H1 (cell line): ENCODE results near the gene PTPRE. TPM values are rescaled to one million over a fixed set of nuclear protein-coding genes. Genes with fewer than 3 reads are reported as not detected.

Source experiments
- CTCF ChIA-PET: fragments of 300-600 bp; sonication (Branson Sonifier 250); formaldehyde crosslinking; loops from one replicate; lab custom pipeline; 2021; ENCODE audit not compliant: partially characterized antibody; lab: Charles Lee
- POLR2A ChIA-PET: fragments of 300-600 bp; sonication (Branson Sonifier 250); formaldehyde crosslinking; loops from one replicate; lab custom pipeline; 2021; ENCODE audit warnings: inconsistent platforms; ENCODE audit not compliant: partially characterized antibody; lab: Charles Lee
- DNase-seq, 2 experiments: peaks; one replicate each; pipeline versions ENCODE4 v3.0.0 to v3.0.0-alpha.2; 2010 to 2022; ENCODE audit warnings: low spot score in 2 of 2, low read depth in 1 of 2, mixed read lengths in 1 of 2
- FAIRE-seq: peaks from 2 replicates; lab custom pipeline; 2011; peaks lifted over from hg19 to GRCh38; lab: Jason Lieb, UNC
- H2AFZ ChIP-seq: 2 replicates; pipeline ENCODE4 v1.8.1; 2012; ENCODE audit warnings: low read length, inconsistent platforms
- H2AK5ac ChIP-seq: 2 replicates; pipeline ENCODE4 v1.6.1; 2013; ENCODE audit warnings: low read depth, low read length
- H2BK120ac ChIP-seq: replicated peaks from 2 replicates; pipeline ENCODE3; 2013; ENCODE audit warnings: low read depth, low read length, inconsistent platforms
- H2BK12ac ChIP-seq: 2 replicates; pipeline ENCODE4 v1.6.1; 2013; ENCODE audit warnings: low read depth, low read length
- H2BK15ac ChIP-seq: 2 replicates; pipeline ENCODE4 v1.6.1; 2013; ENCODE audit warnings: low read length
- H2BK20ac ChIP-seq: 2 replicates; pipeline ENCODE4 v1.6.1; 2013; ENCODE audit warnings: low read length
- H2BK5ac ChIP-seq: 2 replicates; pipeline ENCODE4 v1.6.1; 2013; ENCODE audit warnings: low read depth, low read length
- H3K14ac ChIP-seq: 2 replicates; pipeline ENCODE4 v1.6.1; 2013; ENCODE audit warnings: inconsistent platforms; ENCODE audit not compliant: insufficient read length
- H3K18ac ChIP-seq: 2 replicates; pipeline ENCODE4 v1.6.1; 2013; ENCODE audit warnings: low read length; ENCODE audit errors: extremely low read depth
- H3K23ac ChIP-seq: 2 replicates; pipeline ENCODE4 v1.6.1; 2013; ENCODE audit warnings: inconsistent platforms; ENCODE audit not compliant: insufficient read length
- H3K23me2 ChIP-seq: 2 replicates; pipeline ENCODE4 v1.6.1; 2013; ENCODE audit warnings: low read depth, low read length
- H3K27ac ChIP-seq: 2 replicates; pipeline ENCODE4 v1.6.1; 2011; ENCODE audit warnings: low read depth, low read length, inconsistent platforms
- H3K27me3 ChIP-seq, 4 experiments: replicated peaks in 1 of 4; 1 replicate in 1 of 4; 2 replicates in 3 of 4; pipeline versions ENCODE4 v1.6.1 to v1.8.1; 2011 to 2013; ENCODE audit warnings: low read length in 3 of 4, mild to moderate bottlenecking in 3 of 4, inconsistent platforms in 2 of 4, mixed read lengths in 2 of 4, moderate library complexity in 1 of 4; ENCODE audit not compliant: control insufficient read depth in 3 of 4, insufficient read depth in 3 of 4; ENCODE audit errors: extremely low read depth in 1 of 4
- H3K36me3 ChIP-seq, 4 experiments: 2 replicates each; pipeline versions ENCODE4 v1.6.1 to v1.8.1; 2011 to 2013; ENCODE audit warnings: mild to moderate bottlenecking in 4 of 4, low read length in 3 of 4, moderate library complexity in 2 of 4, control low read depth in 1 of 4, inconsistent platforms in 1 of 4; ENCODE audit not compliant: insufficient read depth in 4 of 4, control insufficient read depth in 2 of 4
- H3K4ac ChIP-seq: replicated peaks from 2 replicates; pipeline ENCODE3; 2013; ENCODE audit warnings: low read length, low read depth, mixed read lengths, inconsistent platforms; ENCODE audit not compliant: insufficient read length
- H3K4me1 ChIP-seq, 4 experiments: replicated peaks in 1 of 4; 1 replicate in 1 of 4; 2 replicates in 3 of 4; pipeline versions ENCODE4 v1.6.1 to v1.8.1; 2011 to 2013; ENCODE audit warnings: low read length in 3 of 4, inconsistent platforms in 2 of 4, mixed read lengths in 1 of 4; ENCODE audit not compliant: insufficient read depth in 4 of 4, control insufficient read depth in 3 of 4
- H3K4me2 ChIP-seq, 2 experiments: 2 replicates each; pipeline versions ENCODE4 v1.6.1 to v1.8.1; 2011 to 2013; ENCODE audit warnings: low read depth in 2 of 2, low read length in 2 of 2, control low read depth in 1 of 2, inconsistent platforms in 1 of 2, mild to moderate bottlenecking in 1 of 2; ENCODE audit not compliant: insufficient read depth in 1 of 2
- H3K4me3 ChIP-seq, 4 experiments: fragments of 200-600, 300-600 bp in 1 of 4; sonication (generic), shearing (Covaris generic), sonication (Bioruptor Twin) in 1 of 4; 2 replicates each; pipeline versions ENCODE4 v1.5.1 to v1.8.1; 2011 to 2016; ENCODE audit warnings: low read length in 4 of 4, low read depth in 3 of 4, control low read depth in 2 of 4, inconsistent platforms in 2 of 4, mild to moderate bottlenecking in 2 of 4, mixed read lengths in 1 of 4, moderate library complexity in 1 of 4; ENCODE audit not compliant: insufficient read depth in 2 of 4; ENCODE audit errors: extremely low read depth in 1 of 4
- H3K56ac ChIP-seq: replicated peaks from 2 replicates; pipeline ENCODE3; 2013; ENCODE audit warnings: low read depth, mild to moderate bottlenecking, mixed read lengths, low read length, inconsistent platforms; ENCODE audit not compliant: insufficient read length
- H3K79me1 ChIP-seq: 2 replicates; pipeline ENCODE4 v1.6.1; 2013; ENCODE audit warnings: low read depth, low read length, control low read depth
- H3K79me2 ChIP-seq, 2 experiments: 2 replicates each; pipeline versions ENCODE4 v1.6.1 to v1.8.1; 2012 to 2013; ENCODE audit warnings: low read length in 2 of 2, mild to moderate bottlenecking in 2 of 2, inconsistent platforms in 1 of 2; ENCODE audit not compliant: insufficient read depth in 2 of 2, control insufficient read depth in 1 of 2
- H3K9ac ChIP-seq, 4 experiments: replicated peaks in 1 of 4; 1 replicate in 1 of 4; 2 replicates in 3 of 4; pipeline versions ENCODE4 v1.6.1 to v1.8.1; 2011 to 2013; ENCODE audit warnings: low read depth in 3 of 4, low read length in 3 of 4, control low read depth in 2 of 4, mild to moderate bottlenecking in 2 of 4, moderate library complexity in 2 of 4, inconsistent platforms in 1 of 4; ENCODE audit errors: extremely low read depth in 1 of 4
- H3K9me3 ChIP-seq, 2 experiments: 2 replicates each; pipeline versions ENCODE4 v1.6.1 to v1.8.1; 2012 to 2013; ENCODE audit warnings: mild to moderate bottlenecking in 2 of 2, moderate library complexity in 2 of 2, control low read depth in 1 of 2, inconsistent platforms in 1 of 2, low read depth in 1 of 2, low read length in 1 of 2, mixed read lengths in 1 of 2; ENCODE audit not compliant: insufficient read depth in 2 of 2
- H4K20me1 ChIP-seq, 2 experiments: replicated peaks in 1 of 2; 2 replicates each; pipeline versions ENCODE3 to v1.8.1; 2011 to 2013; ENCODE audit warnings: inconsistent platforms in 2 of 2, low read length in 2 of 2, mild to moderate bottlenecking in 1 of 2; ENCODE audit not compliant: insufficient read depth in 2 of 2, control insufficient read depth in 1 of 2
- H4K5ac ChIP-seq: 2 replicates; pipeline ENCODE4 v1.6.1; 2013; ENCODE audit warnings: low read length, low read depth, mixed read lengths, inconsistent platforms; ENCODE audit not compliant: insufficient read length
- H4K8ac ChIP-seq: 2 replicates; pipeline ENCODE4 v1.8.0; 2013; ENCODE audit warnings: mild to moderate bottlenecking, moderate library complexity, low read length, inconsistent platforms; ENCODE audit not compliant: insufficient read depth; ENCODE audit errors: extremely low read depth
- H4K91ac ChIP-seq: replicated peaks from 2 replicates; pipeline ENCODE3; 2013; ENCODE audit warnings: low read length, mixed read lengths, inconsistent platforms; ENCODE audit not compliant: insufficient read length
- CHD2 ChIP-seq: IDR thresholded peaks from 2 replicates; pipeline ENCODE4 v1.6.1; 2012; ENCODE audit warnings: low read length, improper control_type of control experiment
- CREB1 ChIP-seq: IDR thresholded peaks from 2 replicates; pipeline ENCODE4 v1.6.1; 2012; ENCODE audit warnings: inconsistent platforms
- FOSL1 ChIP-seq: IDR thresholded peaks from 2 replicates; pipeline ENCODE4 v1.6.1; 2011; ENCODE audit warnings: mild to moderate bottlenecking, low read depth, low read length, moderate library complexity; ENCODE audit not compliant: insufficient read depth
- HDAC6 ChIP-seq: IDR thresholded peaks from one replicate; pipeline ENCODE4 v1.7.1; 2012; ENCODE audit warnings: low read depth, mild to moderate bottlenecking, inconsistent platforms, low read length, moderate library complexity
- POU5F1 ChIP-seq: IDR thresholded peaks from 2 replicates; pipeline ENCODE4 v1.6.1; 2011; ENCODE audit warnings: low read depth, mild to moderate bottlenecking, low read length, moderate library complexity
- RBBP5 ChIP-seq: IDR thresholded peaks from 2 replicates; pipeline ENCODE4 v1.7.1; 2012; ENCODE audit warnings: low read depth, mild to moderate bottlenecking, inconsistent platforms, low read length, moderate library complexity, borderline replicate concordance
- RNF2 ChIP-seq: fragments of 200-900, 300-1000 bp; sonication (generic); IDR thresholded peaks from 2 replicates; pipeline ENCODE4 v1.7.1; 2016; ENCODE audit warnings: borderline replicate concordance, low read depth, mild to moderate bottlenecking, antibody characterized with exemption, low read length; ENCODE audit not compliant: poor library complexity, severe bottlenecking; ENCODE audit errors: missing control alignments
- SP4 ChIP-seq: IDR thresholded peaks from 2 replicates; pipeline ENCODE4 v1.6.1; 2012; ENCODE audit warnings: low read length, inconsistent platforms
- TAF7 ChIP-seq: optimal IDR thresholded peaks from 2 replicates; pipeline ENCODE3; 2011; ENCODE audit warnings: low read depth, mild to moderate bottlenecking, inconsistent platforms, low read length, moderate library complexity, borderline replicate concordance
- TCF12 ChIP-seq: IDR thresholded peaks from 2 replicates; pipeline ENCODE4 v1.6.1; 2011; ENCODE audit warnings: low read depth, mild to moderate bottlenecking, low read length
- WGBS, 2 experiments: shearing (Covaris generic) in 1 of 2; methylation state at CpG; one replicate each; pipeline versions ENCODE4 v1.1.6 to v1.1.7; 2013 to 2015; ENCODE audit warnings: low lambda C conversion rate in 2 of 2, mixed read lengths in 2 of 2, inconsistent platforms in 1 of 2, low coverage in 1 of 2, missing lambda C conversion rate in 1 of 2; ENCODE audit not compliant: insufficient replicate concordance in 2 of 2, insufficient coverage in 1 of 2, insufficient read length in 1 of 2; ENCODE audit errors: extremely low coverage in 1 of 2, missing lambda C conversion rate in 1 of 2; 5-methylcytosine and 5-hydroxymethylcytosine counted together
- polyA plus RNA-seq, 7 experiments: library from polyadenylated mRNA; depleted of rRNA in 3 of 7; stranded (reverse) in 5 of 7; unstranded in 2 of 7; fragments of >200 nt in 5 of 7; fragments of 200-250 nt in 2 of 7; gene quantifications; 1 replicate in 5 of 7; 2 replicates in 1 of 7; 4 replicates in 1 of 7; pipeline versions ENCODE4 v1.2.1 to v1.2.3, GENCODE V29; 2011 to 2013; ENCODE audit warnings: missing spikeins in 2 of 7, mixed read lengths in 2 of 7
- total RNA-seq: library from RNA; stranded (reverse); fragmentation: NEBNext Ultra II Directional; extraction: Animal tissue kit (Norgen Biotek cat#: 25700); gene quantifications from 2 replicates; pipeline ENCODE4 v1.2.1, GENCODE V29; 2021
- TF ChIP-seq, protein P1 (sequence below): IDR thresholded peaks from 2 replicates; pipeline ENCODE4 v1.6.1; 2011; ENCODE audit warnings: low read length, improper control_type of control experiment
- TF ChIP-seq, protein P2 (sequence below): IDR thresholded peaks from 2 replicates; pipeline ENCODE4 v1.6.1; 2012; ENCODE audit warnings: low read length, inconsistent platforms

Gene PTPRE
- total and polyA plus RNA-seq, 2 of the 8 experiments (the other 6 are each of a cell fraction or from before 2014, with no cell fraction given): 0.33 to 0.54 TPM

DNA sequence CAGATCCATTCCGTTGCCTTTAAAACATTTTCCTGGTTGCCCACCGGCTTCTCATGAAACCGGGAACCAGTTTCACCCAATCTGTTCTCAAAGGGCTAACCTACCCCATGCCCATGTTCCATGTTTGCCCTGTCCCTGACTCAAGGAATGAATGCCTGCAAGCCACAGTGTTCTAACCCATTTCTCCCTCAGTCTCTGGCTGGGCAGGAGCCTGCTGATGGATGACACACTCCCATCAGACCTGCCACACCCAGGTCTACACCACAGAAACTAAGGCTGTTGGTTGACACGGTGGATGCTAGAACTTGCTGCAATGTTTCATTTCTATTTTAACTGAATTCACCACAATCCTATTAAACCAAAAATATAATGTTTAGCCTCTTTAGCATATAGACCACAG, 29.8 kb upstream of the PTPRE start:
- FAIRE-seq (no peak), DNase-seq (peak in 1 of 2 experiments; percentile 8)
- no peak overlapping the region for H3K9ac ChIP-seq
- no peak overlapping the region for H4K5ac ChIP-seq
- H3K4me1 ChIP-seq: no peaks in the 10 kb centered on the region
- H3K14ac ChIP-seq: no peak overlapping the region
- H2AK5ac ChIP-seq: no peak overlapping the region
- H3K9me3 ChIP-seq: no peaks in the 10 kb centered on the region
- H3K23ac ChIP-seq: no peak overlapping the region
- 91% methylated on average over 4 of the region's 4 CpGs; no CpG with 5 or more reads in 1 of the 2 experiments for WGBS, 2 experiments
- no peaks in the 10 kb centered on the region for H4K20me1 ChIP-seq
- no peak overlapping the region for H3K4me3 ChIP-seq
- no peaks in the 10 kb centered on the region for H3K79me2 ChIP-seq
- no peak overlapping the region for H4K91ac ChIP-seq
- no peak overlapping the region for H3K56ac ChIP-seq
- ChIA-PET POLR2A (no interaction called here), CTCF (no interaction called here)
- no peaks in the 10 kb centered on the region for H3K23me2 ChIP-seq
- no peaks in the 10 kb centered on the region for H3K36me3 ChIP-seq
- no peaks in the 10 kb centered on the region for H3K79me1 ChIP-seq
- H2BK20ac ChIP-seq: no peak overlapping the region
- H3K18ac ChIP-seq: no peak overlapping the region
- H3K27ac ChIP-seq: no peak overlapping the region
- no peaks in the 10 kb centered on the region for H3K27me3 ChIP-seq
- no peak overlapping the region for H4K8ac ChIP-seq
- H3K4ac ChIP-seq: no peak overlapping the region
- no peak overlapping the region for H2BK12ac ChIP-seq
- no peak overlapping the region for H2AFZ ChIP-seq
- no peak overlapping the region for H3K4me2 ChIP-seq
- H2BK120ac ChIP-seq: no peak overlapping the region
- no peak overlapping the region for H2BK15ac ChIP-seq
- no peak overlapping the region for H2BK5ac ChIP-seq
- TF ChIP-seq TAF7: no peak
- no peak for TF ChIP-seq TCF12
- no peak for TF ChIP-seq CREB1
- TF ChIP-seq HDAC6: no peak
- TF ChIP-seq POU5F1: no peak
- TF ChIP-seq CHD2: no peak
- no peak for TF ChIP-seq RBBP5
- TF ChIP-seq, protein P1, sequence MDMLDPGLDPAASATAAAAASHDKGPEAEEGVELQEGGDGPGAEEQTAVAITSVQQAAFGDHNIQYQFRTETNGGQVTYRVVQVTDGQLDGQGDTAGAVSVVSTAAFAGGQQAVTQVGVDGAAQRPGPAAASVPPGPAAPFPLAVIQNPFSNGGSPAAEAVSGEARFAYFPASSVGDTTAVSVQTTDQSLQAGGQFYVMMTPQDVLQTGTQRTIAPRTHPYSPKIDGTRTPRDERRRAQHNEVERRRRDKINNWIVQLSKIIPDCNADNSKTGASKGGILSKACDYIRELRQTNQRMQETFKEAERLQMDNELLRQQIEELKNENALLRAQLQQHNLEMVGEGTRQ: no peak
- TF ChIP-seq SP4: no peak
- TF ChIP-seq, protein P2, sequence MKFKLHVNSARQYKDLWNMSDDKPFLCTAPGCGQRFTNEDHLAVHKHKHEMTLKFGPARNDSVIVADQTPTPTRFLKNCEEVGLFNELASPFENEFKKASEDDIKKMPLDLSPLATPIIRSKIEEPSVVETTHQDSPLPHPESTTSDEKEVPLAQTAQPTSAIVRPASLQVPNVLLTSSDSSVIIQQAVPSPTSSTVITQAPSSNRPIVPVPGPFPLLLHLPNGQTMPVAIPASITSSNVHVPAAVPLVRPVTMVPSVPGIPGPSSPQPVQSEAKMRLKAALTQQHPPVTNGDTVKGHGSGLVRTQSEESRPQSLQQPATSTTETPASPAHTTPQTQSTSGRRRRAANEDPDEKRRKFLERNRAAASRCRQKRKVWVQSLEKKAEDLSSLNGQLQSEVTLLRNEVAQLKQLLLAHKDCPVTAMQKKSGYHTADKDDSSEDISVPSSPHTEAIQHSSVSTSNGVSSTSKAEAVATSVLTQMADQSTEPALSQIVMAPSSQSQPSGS: no peak
- TF ChIP-seq RNF2: no peak
- TF ChIP-seq FOSL1: no peak
